Measurements from ENCODE around the gene KCNJ5.

The KCNJ5 gene

GRCh38 chr11:128893578-128894285, 2.6 kb downstream of the KCNJ5 start:
- Histone ChIP-seq H3K4me3 (ENCODE audit: low read depth in 1 of 2, low read length in 1 of 2) (no peak overlapping the region), H3K27me3 (peaks cover 60% of the 10 kb centered on the region), H3K4me1 (ENCODE audit: control insufficient read depth in 1 of 2, insufficient read depth in 1 of 2, low read depth in 1 of 2, low read length in 1 of 2) (peaks cover 4 to 10% of the 10 kb centered on the region in 2 experiments), H3K36me3 (no peaks in the 10 kb centered on the region), H3K9me3 (no peaks in the 10 kb centered on the region), H3K27ac (no peak overlapping the region)
- TF ChIP-seq, protein P1, sequence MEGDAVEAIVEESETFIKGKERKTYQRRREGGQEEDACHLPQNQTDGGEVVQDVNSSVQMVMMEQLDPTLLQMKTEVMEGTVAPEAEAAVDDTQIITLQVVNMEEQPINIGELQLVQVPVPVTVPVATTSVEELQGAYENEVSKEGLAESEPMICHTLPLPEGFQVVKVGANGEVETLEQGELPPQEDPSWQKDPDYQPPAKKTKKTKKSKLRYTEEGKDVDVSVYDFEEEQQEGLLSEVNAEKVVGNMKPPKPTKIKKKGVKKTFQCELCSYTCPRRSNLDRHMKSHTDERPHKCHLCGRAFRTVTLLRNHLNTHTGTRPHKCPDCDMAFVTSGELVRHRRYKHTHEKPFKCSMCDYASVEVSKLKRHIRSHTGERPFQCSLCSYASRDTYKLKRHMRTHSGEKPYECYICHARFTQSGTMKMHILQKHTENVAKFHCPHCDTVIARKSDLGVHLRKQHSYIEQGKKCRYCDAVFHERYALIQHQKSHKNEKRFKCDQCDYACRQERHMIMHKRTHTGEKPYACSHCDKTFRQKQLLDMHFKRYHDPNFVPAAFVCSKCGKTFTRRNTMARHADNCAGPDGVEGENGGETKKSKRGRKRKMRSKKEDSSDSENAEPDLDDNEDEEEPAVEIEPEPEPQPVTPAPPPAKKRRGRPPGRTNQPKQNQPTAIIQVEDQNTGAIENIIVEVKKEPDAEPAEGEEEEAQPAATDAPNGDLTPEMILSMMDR (IDR thresholded peaks at IDR 0.05) = no peak

GRCh38 chr11:128894286-128894681, 3.1 kb downstream of the KCNJ5 start:
- Histone ChIP-seq H3K4me1 (ENCODE audit: control insufficient read depth in 1 of 2, insufficient read depth in 1 of 2, low read depth in 1 of 2, low read length in 1 of 2) (peaks cover 4 to 10% of the 10 kb centered on the region in 2 experiments), H3K9me3 (no peaks in the 10 kb centered on the region), H3K36me3 (no peaks in the 10 kb centered on the region), H3K4me3 (ENCODE audit: low read depth in 1 of 2, low read length in 1 of 2) (no peak overlapping the region), H3K27ac (no peak overlapping the region), H3K27me3 (peaks cover 54% of the 10 kb centered on the region)
- TF ChIP-seq, protein P1 (IDR thresholded peaks at IDR 0.05) = no peak

DNA sequence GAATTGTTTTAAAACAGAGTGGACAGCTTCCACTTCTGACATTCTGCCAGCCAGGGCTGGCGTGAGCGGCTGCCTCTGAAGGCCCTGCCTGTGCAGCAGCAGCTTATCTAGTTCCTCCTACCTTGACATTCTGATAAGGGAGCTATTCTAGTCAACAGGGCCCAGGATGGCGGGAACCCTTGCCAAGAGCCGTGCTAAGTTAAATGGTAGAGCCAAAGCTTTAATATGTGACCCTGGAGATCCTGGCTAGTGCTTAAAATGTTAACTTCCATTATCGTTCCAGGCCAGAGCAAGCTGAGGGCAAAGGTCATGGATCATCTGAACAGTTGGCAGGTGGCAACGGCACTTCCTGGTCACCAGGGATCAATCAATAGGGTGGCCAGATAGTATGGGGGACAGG, 3.5 kb downstream of the KCNJ5 start:
- H3K36me3 ChIP-seq = no peaks in the 10 kb centered on the region
- H3K27me3 ChIP-seq = peaks cover 50% of the 10 kb centered on the region
- no peaks in the 10 kb centered on the region for H3K9me3 ChIP-seq
- TF ChIP-seq, protein P1 (IDR thresholded peaks at IDR 0.05) = no peak
- no peak overlapping the region for H3K27ac ChIP-seq
- H3K4me3 ChIP-seq (ENCODE audit: low read depth in 1 of 2, low read length in 1 of 2) = no peak overlapping the region
- H3K4me1 ChIP-seq (ENCODE audit: control insufficient read depth in 1 of 2, insufficient read depth in 1 of 2, low read depth in 1 of 2, low read length in 1 of 2) = peaks cover 4 to 10% of the 10 kb centered on the region in 2 experiments

- Histone ChIP-seq H3K4me3 (ENCODE audit: low read depth in 1 of 2, low read length in 1 of 2) (no peak overlapping the region), H3K9me3 (no peaks in the 10 kb centered on the region), H3K27ac (no peak overlapping the region), H3K36me3 (no peaks in the 10 kb centered on the region), H3K4me1 (ENCODE audit: control insufficient read depth in 1 of 2, insufficient read depth in 1 of 2, low read depth in 1 of 2, low read length in 1 of 2) (peaks cover 3 to 6% of the 10 kb centered on the region in 2 experiments), H3K27me3 (peaks cover 42% of the 10 kb centered on the region)
- TF ChIP-seq, protein P1 (IDR thresholded peaks at IDR 0.05) = no peak
Measured at GRCh38 chr11:128895526-128895925, 4.4 kb downstream of the KCNJ5 start.

DNA sequence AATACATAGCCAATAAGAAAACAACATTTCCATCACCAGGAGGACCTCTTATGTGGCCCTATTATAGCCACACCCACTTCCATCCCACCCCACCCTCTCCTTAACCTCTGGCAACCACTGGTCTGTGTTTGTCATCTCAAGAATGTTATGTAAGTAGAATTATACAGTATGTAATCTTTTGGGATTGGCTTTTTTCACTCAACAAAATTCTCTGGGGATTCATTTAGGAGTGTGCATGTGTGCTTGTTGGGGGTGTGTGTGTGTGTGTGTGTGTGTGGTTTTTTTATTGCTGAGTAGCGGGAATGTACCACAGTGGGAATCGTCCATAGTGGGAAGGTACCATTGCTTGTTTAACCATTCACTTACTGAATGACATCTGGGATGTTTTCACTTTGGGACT, 5.2 kb downstream of the KCNJ5 start:
- Histone ChIP-seq H3K27me3 (peaks cover 33% of the 10 kb centered on the region), H3K36me3 (no peaks in the 10 kb centered on the region), H3K4me1 (ENCODE audit: control insufficient read depth in 1 of 2, insufficient read depth in 1 of 2, low read depth in 1 of 2, low read length in 1 of 2) (no peaks in the 10 kb centered on the region), H3K27ac (no peak overlapping the region), H3K4me3 (ENCODE audit: low read depth in 1 of 2, low read length in 1 of 2) (no peak overlapping the region), H3K9me3 (no peaks in the 10 kb centered on the region)
- TF ChIP-seq, protein P1 (IDR thresholded peaks at IDR 0.05) = no peak
